Activated CD8-positive, alpha-beta T cell treated with anti-CD3 and anti-CD28 coated beads, Interleukin-2, amount 10 ng/mL, durations not matched to agents 7 days and 5 days (primary cell): ENCODE data around the gene SNAP47. TPM values are rescaled to one million over a fixed set of nuclear protein-coding genes. Genes with fewer than 3 reads are reported as not detected.
A peak's percentile ranks its signal among the peaks of the same experiment; 100 is the strongest.

Source experiments
- ATAC-seq: fragments of 150-1000 bp; cut with Tn5 transposase; one replicate; pipeline ENCODE4 v1.10.0; 2021; ENCODE audit warnings: moderate library complexity
- CTCF ChIA-PET: fragments of 350-600 bp; sonication (Branson Sonifier 250); formaldehyde crosslinking; loops from one replicate; lab custom pipeline; 2021; ENCODE audit warnings: antibody characterized with exemption; lab: Charles Lee
- POLR2A ChIA-PET: fragments of 350-600 bp; sonication (Branson Sonifier 250); formaldehyde crosslinking; loops from one replicate; lab custom pipeline; 2021; ENCODE audit warnings: antibody characterized with exemption; lab: Charles Lee
- DNase-seq: peaks from one replicate; pipeline ENCODE4 v3.0.0-alpha.2; 2020
- H3K27ac Mint-ChIP-seq: one replicate; pipeline ENCODE4 v1.8.0; 2021; ENCODE audit warnings: mild to moderate bottlenecking, mixed read lengths
- H3K27me3 Mint-ChIP-seq: one replicate; pipeline ENCODE4 v1.8.0; 2021; ENCODE audit warnings: low read depth, mixed read lengths
- H3K36me3 Mint-ChIP-seq: one replicate; pipeline ENCODE4 v1.8.0; 2021; ENCODE audit warnings: low read depth, mixed read lengths
- H3K4me1 Mint-ChIP-seq: one replicate; pipeline ENCODE4 v1.8.0; 2021; ENCODE audit warnings: low read depth, mixed read lengths
- H3K4me3 Mint-ChIP-seq: one replicate; pipeline ENCODE4 v1.8.0; 2021; ENCODE audit warnings: mild to moderate bottlenecking, mixed read lengths
- H3K9me3 Mint-ChIP-seq: one replicate; pipeline ENCODE4 v1.8.0; 2022; ENCODE audit warnings: mixed read lengths; ENCODE audit not compliant: insufficient read depth
- total RNA-seq, 2 experiments: library from RNA; stranded (reverse); gene quantifications; one replicate each; pipeline ENCODE4 v1.2.3, GENCODE V29; 2021

The SNAP47 gene
- total RNA-seq, 2 experiments from 2014 or later: 20.7 to 25.3 TPM

GRCh38 chr1:227733309-227733705, 1.9 kb upstream of the SNAP47 start:
- ChIA-PET POLR2A (no interaction called here), CTCF (no interaction called here)
- no peaks in the 10 kb centered on the region for H3K27me3 Mint-ChIP-seq
- ATAC-seq (no peak), DNase-seq (no peak)
- H3K27ac Mint-ChIP-seq: no peak overlapping the region
- peaks cover 16% of the 10 kb centered on the region for H3K36me3 Mint-ChIP-seq
- peak overlapping the region; percentile 69 for H3K4me3 Mint-ChIP-seq
- H3K9me3 Mint-ChIP-seq: no peaks in the 10 kb centered on the region
- H3K4me1 Mint-ChIP-seq: peaks cover 34% of the 10 kb centered on the region

- H3K4me3 Mint-ChIP-seq: peak overlapping the region; percentile 89
- POLR2A ChIA-PET: interaction anchor here (0.7 to 0.9 kb wide), 2 partner anchors 9 to 355 kb away, joined by 3 read pairs; no protein-coding TSS in a partner anchor
- ATAC-seq: no peak
Observed at GRCh38 chr1:227733751-227734545, 1.3 kb upstream of the SNAP47 start.

GRCh38 chr1:227734546-227734855, 734 bp upstream of the SNAP47 start:
- Mint-ChIP-seq H3K4me3 (peak overlapping the region; percentile 89), H3K36me3 (peaks cover 16% of the 10 kb centered on the region), H3K4me1 (peaks cover 27% of the 10 kb centered on the region), H3K27ac (peak overlapping the region; percentile 90), H3K27me3 (no peaks in the 10 kb centered on the region), H3K9me3 (no peaks in the 10 kb centered on the region)
- DNase-seq: no peak
- CTCF ChIA-PET: interaction anchor here (0.7 to 1.0 kb wide), 2 partner anchors 28 to 54 kb away, joined by 3 read pairs; no protein-coding TSS in a partner anchor
- POLR2A ChIA-PET: interaction anchor here (0.7 to 0.9 kb wide), 2 partner anchors 9 to 354 kb away, joined by 3 read pairs; no protein-coding TSS in a partner anchor
- ATAC-seq: peak; percentile 5

More at GRCh38 chr1:227733751-227734545, 1.3 kb upstream of the SNAP47 start:
- no peak for DNase-seq
- CTCF ChIA-PET: interaction anchor here (0.7 kb wide), 1 partner anchor 28 kb away, joined by 3 read pairs; no protein-coding TSS in a partner anchor
- no peaks in the 10 kb centered on the region for H3K27me3 Mint-ChIP-seq
- H3K4me1 Mint-ChIP-seq: peaks cover 29% of the 10 kb centered on the region
- peak overlapping the region; percentile 90 for H3K27ac Mint-ChIP-seq
- H3K36me3 Mint-ChIP-seq: peaks cover 16% of the 10 kb centered on the region
- H3K9me3 Mint-ChIP-seq: no peaks in the 10 kb centered on the region

GRCh38 chr1:227735539-227736285, 477 bp downstream of the SNAP47 start:
- H3K27ac Mint-ChIP-seq: peak overlapping the region; percentile 90
- no peak for DNase-seq
- ChIA-PET POLR2A (no interaction called here), CTCF (interaction anchor here (1.0 kb wide), 1 partner anchor 52 kb away, joined by 3 read pairs; no protein-coding TSS in a partner anchor)
- H3K4me1 Mint-ChIP-seq: peaks cover 37% of the 10 kb centered on the region
- no peaks in the 10 kb centered on the region for H3K9me3 Mint-ChIP-seq
- peaks cover 16% of the 10 kb centered on the region for H3K36me3 Mint-ChIP-seq
- peak overlapping the region; percentile 89 for H3K4me3 Mint-ChIP-seq
- no peaks in the 10 kb centered on the region for H3K27me3 Mint-ChIP-seq
- no peak for ATAC-seq

GRCh38 chr1:227736814-227737432, 1.7 kb downstream of the SNAP47 start:
- H3K9me3 Mint-ChIP-seq: no peaks in the 10 kb centered on the region
- DNase-seq (no peak), ATAC-seq (no peak)
- POLR2A ChIA-PET: no interaction called here
- H3K27ac Mint-ChIP-seq: no peak overlapping the region
- CTCF ChIA-PET: no interaction called here
- peaks cover 16% of the 10 kb centered on the region for H3K36me3 Mint-ChIP-seq
- peak overlapping the region; percentile 34 for H3K4me3 Mint-ChIP-seq
- no peaks in the 10 kb centered on the region for H3K27me3 Mint-ChIP-seq
- peaks cover 37% of the 10 kb centered on the region for H3K4me1 Mint-ChIP-seq

- Mint-ChIP-seq H3K36me3 (peaks cover 2% of the 10 kb centered on the region), H3K9me3 (no peaks in the 10 kb centered on the region), H3K27me3 (no peaks in the 10 kb centered on the region), H3K4me1 (peaks cover 32% of the 10 kb centered on the region), H3K4me3 (no peak overlapping the region), H3K27ac (no peak overlapping the region)
- POLR2A ChIA-PET: no interaction called here
- ATAC-seq (no peak), DNase-seq (no peak)
- CTCF ChIA-PET: no interaction called here
Observed at GRCh38 chr1:227738820-227739219, 3.6 kb downstream of the SNAP47 start.

- Mint-ChIP-seq H3K9me3 (no peaks in the 10 kb centered on the region), H3K4me1 (peaks cover 30% of the 10 kb centered on the region), H3K27ac (no peak overlapping the region), H3K36me3 (no peaks in the 10 kb centered on the region), H3K4me3 (no peak overlapping the region), H3K27me3 (no peaks in the 10 kb centered on the region)
- POLR2A ChIA-PET: no interaction called here
- no peak for ATAC-seq
- no peak for DNase-seq
- CTCF ChIA-PET: no interaction called here
Observed at GRCh38 chr1:227739636-227740035, 4.4 kb downstream of the SNAP47 start.

GRCh38 chr1:227740401-227740960, 5.2 kb downstream of the SNAP47 start:
- H3K4me3 Mint-ChIP-seq: no peak overlapping the region
- ATAC-seq (no peak), DNase-seq (no peak)
- ChIA-PET CTCF (no interaction called here), POLR2A (no interaction called here)
- peak overlapping the region; percentile 3 for H3K27ac Mint-ChIP-seq
- no peaks in the 10 kb centered on the region for H3K36me3 Mint-ChIP-seq
- no peaks in the 10 kb centered on the region for H3K27me3 Mint-ChIP-seq
- H3K9me3 Mint-ChIP-seq: no peaks in the 10 kb centered on the region
- H3K4me1 Mint-ChIP-seq: peaks cover 36% of the 10 kb centered on the region

GRCh38 chr1:227741166-227741870, 6.1 kb downstream of the SNAP47 start:
- no peak for DNase-seq
- H3K4me1 Mint-ChIP-seq: peaks cover 28% of the 10 kb centered on the region
- no peak for ATAC-seq
- CTCF ChIA-PET: no interaction called here
- no peaks in the 10 kb centered on the region for H3K36me3 Mint-ChIP-seq
- no peaks in the 10 kb centered on the region for H3K27me3 Mint-ChIP-seq
- no peaks in the 10 kb centered on the region for H3K9me3 Mint-ChIP-seq
- no peak overlapping the region for H3K27ac Mint-ChIP-seq
- POLR2A ChIA-PET: no interaction called here
- H3K4me3 Mint-ChIP-seq: no peak overlapping the region

- H3K27me3 Mint-ChIP-seq: no peaks in the 10 kb centered on the region
- H3K27ac Mint-ChIP-seq: no peak overlapping the region
- H3K36me3 Mint-ChIP-seq: no peaks in the 10 kb centered on the region
- peaks cover 23% of the 10 kb centered on the region for H3K4me1 Mint-ChIP-seq
- H3K4me3 Mint-ChIP-seq: no peak overlapping the region
- ChIA-PET POLR2A (no interaction called here), CTCF (no interaction called here)
- DNase-seq (no peak), ATAC-seq (no peak)
- no peaks in the 10 kb centered on the region for H3K9me3 Mint-ChIP-seq
Observed at GRCh38 chr1:227742738-227743715, 7.8 kb downstream of the SNAP47 start.
